Hematopoietic multipotent progenitor cell treated with erythropoietin and hydrocortisone succinate and interleukin-3 and kit ligand, for 6 days (in vitro differentiated cells): Measurements from ENCODE around the gene ZGPAT.
A peak's percentile ranks its signal among the peaks of the same experiment; 100 is the strongest.
"Not testable (repeated sequence)": the region's sequence is repeated elsewhere in the genome, so short reads cannot be mapped to it uniquely, and the experiment has no call there.

Experiments
- DNase-seq: peaks from one replicate; pipeline ENCODE4 v3.0.0-alpha.2; 2015

Gene ZGPAT

DNA sequence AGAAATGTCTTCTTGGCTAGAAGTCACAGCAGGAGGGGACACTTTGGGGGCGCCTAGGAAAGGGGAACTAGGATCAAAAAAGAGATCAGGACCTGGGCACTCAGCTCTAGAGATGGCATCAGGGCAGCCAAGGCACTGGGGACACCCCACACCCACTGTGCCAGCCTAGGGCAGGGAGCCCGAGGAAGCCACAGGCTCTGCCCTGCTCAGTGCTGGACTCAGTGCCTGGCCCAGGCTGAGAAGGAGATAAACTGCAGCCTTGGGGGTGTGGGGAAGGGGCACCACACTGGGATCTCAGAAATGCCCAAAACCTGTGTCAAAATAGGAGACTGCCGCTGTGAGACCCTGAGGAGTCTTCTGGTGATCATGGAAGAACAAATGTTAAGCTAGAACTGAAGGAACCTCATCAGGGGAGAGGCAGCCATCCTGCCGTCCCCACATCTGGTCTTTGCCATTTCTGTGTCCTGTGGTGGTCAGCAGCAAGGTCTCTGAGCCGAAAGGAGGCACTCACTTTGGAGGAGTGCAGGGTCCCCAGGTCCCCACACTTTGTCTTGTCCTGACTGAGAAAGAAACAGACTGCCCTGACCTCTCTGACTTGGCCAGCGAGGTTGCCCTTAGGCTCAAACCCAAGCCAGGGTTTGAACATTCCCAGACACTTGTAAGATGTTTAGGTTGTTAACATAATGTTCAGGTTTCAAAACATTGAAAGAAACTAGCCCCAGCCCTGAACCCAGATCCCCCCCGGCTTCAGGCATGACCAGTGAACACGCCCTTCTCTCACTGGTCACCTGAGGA is 2.4 kb upstream of the ZGPAT start:
- no peak for DNase-seq

DNA sequence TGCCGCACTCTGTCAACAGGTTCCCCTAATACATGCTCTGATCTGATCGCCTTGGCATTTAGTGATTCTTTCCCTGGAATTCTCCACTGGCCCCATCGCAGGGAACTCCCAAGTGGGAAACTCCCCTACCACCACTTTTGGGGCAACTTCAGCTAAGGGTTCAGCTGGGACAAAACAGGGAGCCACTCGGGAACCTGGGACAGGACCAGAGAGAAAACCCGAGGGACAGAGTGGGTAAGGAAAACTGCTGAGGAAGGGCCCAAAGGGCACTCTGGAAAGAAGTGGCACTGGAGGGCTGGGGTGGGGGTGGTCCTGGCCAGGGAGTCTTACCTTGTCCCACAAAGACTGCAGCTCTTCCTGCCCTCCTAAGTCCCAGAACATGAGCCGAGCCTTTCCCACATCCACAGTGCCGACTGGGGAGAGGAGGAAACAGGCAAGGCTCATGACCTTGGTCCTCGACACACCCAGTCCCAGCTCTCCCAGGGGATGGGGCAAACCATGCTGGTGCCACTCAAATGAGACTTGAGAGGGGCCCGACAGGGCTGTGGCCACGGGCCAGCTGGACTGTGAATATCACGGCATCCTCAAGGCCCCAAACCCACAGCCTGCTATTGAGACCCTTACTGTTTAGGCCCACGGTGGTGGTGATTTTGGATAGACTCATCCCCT is 1.7 kb upstream of the ZGPAT start:
- no peak for DNase-seq

DNA sequence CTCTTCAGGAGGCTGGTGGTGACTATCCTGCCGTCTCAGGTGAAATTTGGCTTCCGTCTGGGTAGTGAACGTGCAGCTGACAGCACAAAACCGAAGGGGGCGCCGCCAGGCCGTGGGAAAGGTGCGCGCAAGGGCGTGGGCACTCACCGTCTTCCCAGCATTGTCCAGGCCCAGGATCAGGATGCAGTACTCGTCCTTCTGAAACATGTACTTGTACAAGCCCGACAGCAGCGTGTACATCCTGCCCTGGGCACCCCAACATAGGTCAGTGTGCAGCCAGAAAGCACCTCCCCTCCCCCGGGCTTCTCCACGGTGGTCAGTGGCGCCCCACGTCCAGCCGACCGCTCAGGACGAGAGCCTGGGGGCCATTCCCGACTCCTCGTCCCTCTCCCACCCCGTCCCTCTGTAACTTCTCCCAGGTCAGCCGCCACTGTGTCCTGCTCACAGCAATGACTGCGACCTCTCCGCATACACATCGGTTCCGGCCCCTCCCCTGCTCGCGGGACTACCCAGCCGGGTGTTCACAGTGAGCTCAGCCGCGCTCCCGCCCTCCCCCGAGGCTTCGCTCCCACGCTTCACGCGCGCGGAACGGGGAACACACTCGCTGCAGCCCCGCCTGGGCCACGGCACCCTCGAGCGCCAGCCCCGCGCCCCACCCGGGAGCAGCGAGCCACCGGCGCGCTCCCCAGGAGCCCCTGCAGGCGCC is 834 bp upstream of the ZGPAT start:
- DNase-seq: peak; percentile 69

- DNase-seq: no peak
Measured at GRCh38 chr20:63708301-63709148, 686 bp downstream of the ZGPAT start.

- no peak for DNase-seq
Measured at GRCh38 chr20:63709149-63709527, 1.3 kb downstream of the ZGPAT start.

GRCh38 chr20:63711085-63711645 is 3.3 kb downstream of the ZGPAT start:
- no peak for DNase-seq

DNA sequence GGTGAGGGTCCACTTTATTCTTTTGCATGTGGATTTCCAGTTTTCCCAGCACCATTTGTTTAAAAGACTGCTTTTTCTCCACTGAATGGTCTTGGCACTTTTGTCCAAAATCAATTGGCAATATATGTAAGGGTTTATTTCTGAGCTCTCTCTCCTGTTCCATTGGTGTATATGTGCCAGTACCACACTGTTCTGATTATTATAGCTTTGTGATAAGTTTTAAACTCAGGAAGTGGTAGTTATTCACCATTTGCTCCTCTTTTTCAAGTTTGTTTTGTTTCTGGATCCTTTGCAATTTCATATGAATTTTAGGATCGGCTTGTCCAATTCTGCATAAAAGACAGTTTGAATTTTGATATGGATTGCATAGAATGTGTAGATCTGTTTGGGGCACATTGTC is 4.4 kb downstream of the ZGPAT start:
- no peak for DNase-seq

DNA sequence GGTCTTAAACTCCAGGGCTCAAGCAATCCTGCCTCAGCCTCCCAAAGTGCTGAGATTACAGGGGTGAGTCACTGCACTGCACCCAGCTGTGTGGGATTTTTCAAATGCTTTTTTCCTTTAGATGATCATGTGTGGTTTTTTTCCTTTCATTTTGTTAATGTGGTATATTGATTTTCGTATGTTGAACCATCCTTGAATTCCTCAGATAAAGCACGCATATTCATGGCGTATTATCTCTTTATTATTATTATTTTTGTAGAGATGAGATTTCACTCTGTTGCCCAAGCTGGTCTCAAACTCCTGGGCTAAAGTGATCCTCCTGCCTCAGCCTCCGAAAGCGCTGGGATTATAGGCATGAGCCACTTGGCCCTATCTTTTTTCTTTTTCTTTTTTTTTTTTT is 7.0 kb downstream of the ZGPAT start:
- no peak for DNase-seq

DNA sequence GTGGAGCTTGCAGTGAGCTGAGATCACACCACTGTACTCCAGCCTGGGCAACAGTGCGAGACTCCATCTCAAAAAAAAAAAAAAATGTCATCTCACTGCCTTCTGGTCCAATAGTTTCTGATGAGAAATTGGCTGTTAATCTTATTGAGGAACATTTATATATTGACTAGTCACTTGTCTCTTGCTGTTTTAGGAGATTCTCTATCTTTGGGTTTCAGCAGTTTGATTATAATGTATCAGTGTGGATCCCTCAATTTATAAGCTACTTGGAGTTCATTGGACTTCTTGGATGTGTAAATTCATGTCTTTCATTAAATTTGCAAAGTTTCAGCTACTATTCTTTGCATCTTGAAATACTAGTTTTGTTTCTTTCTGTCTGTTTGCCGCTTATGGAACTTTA is 11.2 kb downstream of the ZGPAT start:
- no peak for DNase-seq

GRCh38 chr20:63722967-63723622 is 15.3 kb downstream of the ZGPAT start:
- not testable (repeated sequence) for DNase-seq

DNA sequence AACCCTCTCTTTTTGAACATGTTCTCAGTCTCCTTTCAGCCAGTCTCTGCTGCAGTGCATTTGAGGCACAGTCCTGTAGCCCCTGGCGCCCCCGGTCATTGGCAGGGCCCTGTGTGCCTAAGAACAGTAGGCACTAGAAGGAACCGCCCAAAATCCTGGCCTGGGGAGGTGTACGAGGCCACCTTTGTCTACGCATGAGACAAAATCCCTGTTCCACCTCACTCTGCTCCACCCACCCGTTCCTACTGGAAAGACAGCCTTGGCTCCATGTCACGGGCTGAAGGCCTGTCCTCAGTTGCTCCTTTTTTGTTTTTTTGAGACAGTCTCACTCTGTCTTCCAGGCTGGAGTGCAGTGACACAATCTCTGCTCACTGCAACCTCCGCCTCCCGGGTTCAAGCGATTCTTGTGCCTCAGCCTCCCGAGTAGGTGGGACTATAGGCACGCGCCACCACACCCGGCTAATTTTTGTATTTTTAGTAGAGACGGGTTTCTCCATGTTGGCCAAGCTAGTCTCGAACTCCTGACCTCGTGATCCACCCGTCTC is 22.4 kb downstream of the ZGPAT start:
- not testable (repeated sequence) for DNase-seq

- DNase-seq: no peak
Measured at GRCh38 chr20:63731410-63731809, 23.6 kb downstream of the ZGPAT start.

DNA sequence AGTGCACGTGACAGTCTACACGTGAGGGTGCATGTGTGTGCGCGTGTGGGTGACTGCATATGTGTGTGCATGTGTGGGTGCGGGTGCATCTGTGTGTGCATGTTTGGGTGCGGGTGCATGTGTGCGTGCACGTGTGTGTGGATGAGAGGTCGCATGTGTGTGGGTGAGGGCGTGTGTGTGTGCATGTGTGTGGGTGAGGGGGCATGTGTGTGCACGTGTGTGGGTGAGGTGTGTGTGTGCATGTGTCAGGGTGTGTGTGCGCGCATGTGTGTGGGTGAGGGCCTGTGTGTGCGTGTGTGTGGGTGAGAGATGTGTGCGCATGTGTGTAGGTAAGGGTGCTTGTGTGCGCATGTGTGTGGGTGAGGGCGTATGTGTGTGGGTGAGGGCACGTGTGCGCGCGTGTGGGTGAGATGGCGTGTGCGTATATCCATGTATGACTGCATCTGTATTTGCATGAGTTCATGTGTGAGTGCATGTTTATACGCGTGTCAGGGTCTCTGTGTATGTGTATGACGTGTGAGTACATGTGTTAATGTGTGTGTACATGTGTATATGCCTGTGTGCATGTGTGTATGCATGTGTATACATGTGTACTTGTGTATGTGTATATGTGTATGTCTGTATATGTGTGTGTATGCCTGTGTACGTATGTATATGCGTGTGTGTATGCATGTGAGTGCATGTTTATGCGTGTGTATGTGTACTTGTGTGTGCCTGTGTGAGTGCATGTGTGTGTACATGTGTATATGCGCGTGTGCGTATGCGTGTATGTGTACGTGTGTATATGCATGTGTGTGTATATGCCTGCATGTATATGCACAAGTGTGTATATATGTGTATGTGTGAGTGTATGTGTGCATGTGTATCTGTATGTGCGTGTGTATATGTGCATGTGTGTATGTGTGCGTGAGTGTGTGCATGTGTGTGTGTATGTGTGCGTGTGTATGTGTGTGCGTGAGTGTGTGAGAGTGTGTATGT is 24.6 kb downstream of the ZGPAT start:
- DNase-seq: no peak

DNA sequence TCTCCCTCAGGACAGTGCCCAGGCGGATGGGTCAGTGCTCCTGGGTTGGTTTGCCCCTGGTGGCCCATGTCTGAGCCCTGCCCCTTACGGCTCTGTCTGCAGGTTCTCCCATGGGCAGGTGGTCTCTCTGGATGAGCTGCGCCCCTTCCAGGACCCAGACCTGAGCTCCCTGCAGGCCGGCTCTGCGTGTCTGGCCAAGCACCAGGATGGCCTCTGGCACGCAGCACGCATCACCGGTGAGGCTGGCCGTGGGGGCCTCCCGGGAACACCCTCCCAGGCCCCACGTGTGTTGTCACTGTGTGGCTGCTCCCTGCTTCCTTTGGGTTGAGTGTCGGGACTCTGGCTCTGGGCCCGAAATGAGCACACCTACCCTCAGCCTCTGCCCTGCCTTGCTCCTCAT is 25.3 kb downstream of the ZGPAT start:
- no peak for DNase-seq

DNA sequence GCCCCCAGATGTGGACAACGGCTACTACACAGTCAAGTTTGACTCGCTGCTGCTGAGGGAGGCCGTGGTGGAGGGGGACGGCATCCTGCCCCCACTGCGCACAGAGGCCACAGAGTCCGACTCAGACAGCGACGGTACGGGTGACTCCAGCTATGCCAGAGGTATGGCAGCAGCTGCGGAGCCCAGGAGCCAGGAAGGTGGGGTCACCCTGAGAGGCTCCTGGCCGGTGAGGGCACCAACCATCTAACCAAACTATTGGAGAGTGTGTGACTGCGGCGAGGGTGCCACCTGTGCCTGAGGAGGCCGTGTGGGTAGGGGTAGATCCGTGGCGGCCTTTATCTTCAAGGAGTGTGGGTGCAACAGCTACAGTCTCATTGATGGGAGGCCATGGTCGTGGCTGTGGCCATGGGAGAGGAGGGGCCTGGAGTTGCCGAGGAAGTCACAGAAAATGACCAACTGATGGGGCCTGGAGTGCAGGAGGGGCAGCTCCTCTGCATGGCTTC is 25.8 kb downstream of the ZGPAT start:
- no peak for DNase-seq

- DNase-seq: no peak
Measured at GRCh38 chr20:63734111-63734945, 26.5 kb downstream of the ZGPAT start.

- no peak for DNase-seq
Measured at GRCh38 chr20:63734946-63735858, 27.4 kb downstream of the ZGPAT start.
